CD8-positive, alpha-beta memory T cell (primary cell): ENCODE measurements around the gene KNDC1. TPM values are rescaled to one million over a fixed set of nuclear protein-coding genes. Genes with fewer than 3 reads are reported as not detected.

ENCODE experiments used
- CTCF ChIA-PET: fragments of 350-600 bp; sonication (Branson Sonifier 250); formaldehyde crosslinking; loops from one replicate; lab custom pipeline; 2021; ENCODE audit warnings: antibody characterized with exemption; lab: Charles Lee
- POLR2A ChIA-PET: fragments of 350-600 bp; sonication (Branson Sonifier 250); formaldehyde crosslinking; loops from one replicate; lab custom pipeline; 2021; ENCODE audit warnings: antibody characterized with exemption; lab: Charles Lee
- DNase-seq, 5 donors: peaks; one replicate each; pipeline versions ENCODE4 v3.0.0 to v3.0.0-alpha.2; 2020 to 2022; ENCODE audit warnings: mixed read lengths in 1 of 5
- H3K27ac ChIP-seq: one replicate; pipeline ENCODE4 v1.7.0; 2013; ENCODE audit warnings: low read depth, mild to moderate bottlenecking, low read length, moderate library complexity
- H3K27me3 ChIP-seq: 2 replicates; pipeline ENCODE4 v1.7.0; 2013; ENCODE audit warnings: low read length, mild to moderate bottlenecking; ENCODE audit not compliant: insufficient read depth, poor library complexity, severe bottlenecking
- H3K36me3 ChIP-seq: 2 replicates; pipeline ENCODE4 v1.7.0; 2013; ENCODE audit warnings: mild to moderate bottlenecking, low read length, moderate library complexity; ENCODE audit not compliant: insufficient read depth
- H3K4me1 ChIP-seq: 2 replicates; pipeline ENCODE4 v1.7.0; 2013; ENCODE audit warnings: mild to moderate bottlenecking, low read length, moderate library complexity; ENCODE audit not compliant: insufficient read depth
- H3K4me3 ChIP-seq: 2 replicates; pipeline ENCODE4 v1.7.0; 2013; ENCODE audit warnings: mild to moderate bottlenecking, low read length
- H3K9me3 ChIP-seq: 2 replicates; pipeline ENCODE4 v1.7.0; 2013; ENCODE audit warnings: mild to moderate bottlenecking, low read length
- H3K27ac Mint-ChIP-seq, 8 donors: one replicate each; pipeline ENCODE4 v1.8.0; 2020 to 2021; ENCODE audit warnings: mixed read lengths in 8 of 8, mild to moderate bottlenecking in 6 of 8, inconsistent platforms in 3 of 8, moderate library complexity in 3 of 8
- H3K27me3 Mint-ChIP-seq, 2 donors: one replicate each; pipeline ENCODE4 v1.8.0; 2020 to 2021; ENCODE audit warnings: mixed read lengths in 2 of 2, mild to moderate bottlenecking in 1 of 2, moderate library complexity in 1 of 2
- H3K36me3 Mint-ChIP-seq, 3 donors: one replicate each; pipeline ENCODE4 v1.8.0; 2020 to 2021; ENCODE audit warnings: mixed read lengths in 3 of 3, inconsistent platforms in 1 of 3, mild to moderate bottlenecking in 1 of 3
- H3K4me1 Mint-ChIP-seq, 3 donors: one replicate each; pipeline ENCODE4 v1.8.0; 2020 to 2021; ENCODE audit warnings: mixed read lengths in 3 of 3, inconsistent platforms in 1 of 3, mild to moderate bottlenecking in 1 of 3
- H3K4me3 Mint-ChIP-seq, 7 donors: one replicate each; pipeline ENCODE4 v1.8.0; 2020 to 2021; ENCODE audit warnings: mixed read lengths in 7 of 7, mild to moderate bottlenecking in 6 of 7, moderate library complexity in 4 of 7, inconsistent platforms in 2 of 7
- H3K9me3 Mint-ChIP-seq, 5 donors: one replicate each; pipeline ENCODE4 v1.8.0; 2020 to 2022; ENCODE audit warnings: mixed read lengths in 5 of 5, mild to moderate bottlenecking in 3 of 5, moderate library complexity in 2 of 5, inconsistent platforms in 1 of 5
- polyA plus RNA-seq: library from polyadenylated mRNA; unstranded; fragments of 300-500 nt; fragmentation: Illumina TruSeq; gene quantifications from one replicate; pipeline ENCODE4 v1.2.3, GENCODE V29; 2021
- total RNA-seq, 2 experiments: library from RNA; stranded (reverse); gene quantifications; one replicate each; pipeline ENCODE4 v1.2.3, GENCODE V29; 2021

Gene KNDC1
- total and polyA plus RNA-seq, 3 experiments from 2014 or later: 0.05 TPM; not detected in 2

DNA sequence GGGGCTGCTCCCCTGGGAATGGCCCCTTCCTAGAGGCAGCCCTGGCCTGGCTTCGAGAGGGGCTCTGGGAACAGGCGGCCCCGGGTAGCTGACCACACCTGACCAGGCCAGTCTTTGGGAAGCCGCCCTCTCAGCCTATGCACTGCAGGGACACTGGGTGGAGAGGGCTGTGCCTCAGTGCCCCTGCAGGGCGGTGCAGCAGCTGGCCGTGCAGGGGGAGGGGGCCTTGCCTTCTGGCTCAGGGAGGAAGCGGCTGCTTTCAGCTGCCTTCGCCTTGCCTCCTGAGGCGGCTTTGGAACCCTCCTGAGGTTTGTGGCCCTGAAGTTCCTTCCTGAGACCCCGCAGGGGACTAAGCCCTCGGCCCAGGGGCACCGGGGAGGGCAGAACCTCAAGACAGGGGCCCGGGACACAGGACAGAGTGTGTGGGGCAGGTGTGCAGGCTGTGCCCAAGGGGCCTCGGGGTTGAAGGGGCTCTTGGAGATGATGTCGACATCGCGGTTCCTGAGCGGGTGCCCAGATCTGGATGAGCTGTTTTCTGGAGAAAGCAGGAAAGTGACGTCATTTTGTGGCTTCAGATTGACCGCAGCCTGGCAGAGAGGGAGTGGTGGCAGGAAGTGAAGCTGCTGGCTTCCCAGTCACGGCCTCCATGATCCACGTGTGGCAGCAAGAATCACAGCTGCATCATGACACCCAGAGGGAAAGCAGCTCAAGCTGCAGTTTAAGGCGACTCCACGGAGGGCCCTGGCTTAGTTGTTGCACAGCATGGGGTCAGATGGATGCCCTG, 99.0 kb downstream of the KNDC1 start:
- Mint-ChIP-seq H3K27me3 (peaks cover 0 to 2% of the 10 kb centered on the region in 2 donors), H3K4me1 (peaks cover 44 to 64% (median 58%) of the 10 kb centered on the region in 3 donors), H3K4me3 (peak overlapping the region; percentile 56 to 92 (median 80)), H3K27ac (peak overlapping the region; percentile 87 to 99 (median 97)), H3K9me3 (no peaks in the 10 kb centered on the region), H3K36me3 (peaks cover 0 to 3% (median 0%) of the 10 kb centered on the region in 3 donors)
- DNase-seq: peak; percentile 67 to 88 (median 70)
- POLR2A ChIA-PET: interaction anchor here (2.1 to 3.7 kb wide), 2 partner anchors 16 to 19 kb away, joined by 8 to 15 read pairs; no protein-coding TSS in a partner anchor
- peak overlapping the region; percentile 26 for H3K4me3 ChIP-seq
- H3K4me1 ChIP-seq: peaks cover 66% of the 10 kb centered on the region
- H3K9me3 ChIP-seq: no peaks in the 10 kb centered on the region
- no peaks in the 10 kb centered on the region for H3K36me3 ChIP-seq
- H3K27me3 ChIP-seq: no peaks in the 10 kb centered on the region
- CTCF ChIA-PET: interaction anchor here (0.9 to 2.7 kb wide), 6 partner anchors 12 to 49 kb away, joined by 3 to 13 read pairs (median 6); no protein-coding TSS in a partner anchor
- peak overlapping the region; percentile 59 for H3K27ac ChIP-seq

DNA sequence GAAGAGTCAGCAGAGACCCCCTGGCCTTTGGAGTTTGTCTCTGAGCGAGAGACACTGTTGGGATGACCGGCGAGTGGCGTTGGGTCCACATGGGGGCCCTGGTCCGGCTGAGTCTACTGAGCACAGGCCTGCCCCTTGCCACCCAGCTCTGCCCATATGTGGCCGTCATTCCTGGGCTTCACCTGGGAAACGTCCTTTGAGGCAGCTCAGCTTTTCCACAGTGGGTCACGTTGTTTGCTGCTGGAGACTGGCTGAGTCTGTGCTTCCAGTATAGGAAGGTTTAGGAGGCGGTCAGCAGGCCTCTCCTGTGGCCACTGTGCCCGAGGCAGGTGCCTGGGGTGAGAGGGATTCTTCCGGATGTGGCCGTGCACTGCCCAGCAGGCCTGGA, 99.6 kb downstream of the KNDC1 start:
- H3K27me3 Mint-ChIP-seq: peaks cover 0 to 2% of the 10 kb centered on the region in 2 donors
- peak overlapping the region; percentile 87 to 99 (median 97) for H3K27ac Mint-ChIP-seq
- CTCF ChIA-PET: interaction anchor here (0.9 to 2.7 kb wide), 3 partner anchors 16 to 19 kb away, joined by 3 to 13 read pairs (median 4); no protein-coding TSS in a partner anchor
- Histone ChIP-seq H3K4me1 (peaks cover 72% of the 10 kb centered on the region), H3K9me3 (no peaks in the 10 kb centered on the region), H3K27me3 (no peaks in the 10 kb centered on the region), H3K27ac (peak overlapping the region; percentile 27), H3K36me3 (no peaks in the 10 kb centered on the region), H3K4me3 (no peak overlapping the region)
- no peak for DNase-seq
- peak overlapping the region; percentile 56 to 92 (median 80) for H3K4me3 Mint-ChIP-seq
- POLR2A ChIA-PET: interaction anchor here (2.1 to 3.7 kb wide), 2 partner anchors 15 to 18 kb away, joined by 8 to 15 read pairs; no protein-coding TSS in a partner anchor
- peaks cover 50 to 70% (median 64%) of the 10 kb centered on the region in 3 donors for H3K4me1 Mint-ChIP-seq
- H3K36me3 Mint-ChIP-seq: peaks cover 0 to 3% (median 0%) of the 10 kb centered on the region in 3 donors
- no peaks in the 10 kb centered on the region for H3K9me3 Mint-ChIP-seq

DNA sequence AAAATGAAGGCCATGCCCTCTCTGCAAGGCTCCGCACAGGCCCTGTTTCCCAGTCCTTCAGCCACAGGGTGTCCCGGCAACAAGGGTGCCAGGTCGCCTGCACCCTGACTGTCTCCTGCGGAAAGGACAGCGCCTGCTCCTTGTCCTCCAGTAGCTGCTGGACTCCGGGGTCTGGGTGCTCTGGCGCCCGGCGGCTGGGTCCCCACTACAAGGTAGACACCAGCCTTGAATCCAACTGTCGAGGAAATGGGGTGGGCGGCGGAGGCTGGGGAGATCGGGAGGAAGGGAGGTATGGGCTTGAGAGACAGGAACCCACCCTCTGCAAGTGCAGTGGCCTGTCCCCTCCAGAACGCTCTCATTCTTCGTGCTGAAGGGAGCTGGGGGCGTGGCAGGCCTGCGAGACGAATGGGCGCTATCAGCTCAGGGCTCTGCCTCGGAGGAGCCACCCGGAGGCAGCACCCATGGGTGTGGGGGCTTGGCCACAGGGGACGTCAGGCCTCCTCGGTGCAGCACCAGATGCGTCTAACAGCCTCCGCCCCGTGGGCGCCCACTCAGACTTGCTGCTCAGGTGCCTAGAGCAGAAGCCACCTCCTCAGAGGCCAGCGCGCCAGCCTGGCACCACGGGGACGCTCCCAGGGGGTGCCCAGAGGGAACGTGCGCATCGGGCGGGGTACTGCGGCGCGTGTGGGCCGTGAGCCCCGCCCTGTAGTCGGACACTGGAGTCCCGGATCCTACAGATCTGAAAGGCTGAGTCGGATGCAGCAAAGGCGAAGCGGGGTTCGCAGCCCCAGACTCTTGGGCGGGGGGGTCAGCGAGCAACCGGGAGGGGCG, 101.1 kb downstream of the KNDC1 start:
- Mint-ChIP-seq H3K27me3 (peaks cover 0 to 2% of the 10 kb centered on the region in 2 donors), H3K36me3 (peaks cover 0 to 9% (median 0%) of the 10 kb centered on the region in 3 donors), H3K27ac (peak overlapping the region; percentile 88 to 99 (median 96)), H3K9me3 (no peaks in the 10 kb centered on the region), H3K4me3 (peak overlapping the region; percentile 49 to 92 (median 77)), H3K4me1 (peaks cover 57 to 84% (median 76%) of the 10 kb centered on the region in 3 donors)
- H3K4me1 ChIP-seq: peaks cover 79% of the 10 kb centered on the region
- peak overlapping the region; percentile 45 for H3K4me3 ChIP-seq
- H3K27ac ChIP-seq: peak overlapping the region; percentile 69
- no peaks in the 10 kb centered on the region for H3K36me3 ChIP-seq
- ChIA-PET POLR2A (interaction anchor here (0.6 to 3.7 kb wide), 2 partner anchors 15 to 17 kb away, joined by 4 to 15 read pairs; partner anchors contain the start of gene ADAM8), CTCF (interaction anchor here (2.0 kb wide), 1 partner anchor 18 kb away, joined by 6 read pairs; no protein-coding TSS in a partner anchor)
- no peaks in the 10 kb centered on the region for H3K9me3 ChIP-seq
- peak; percentile 62 to 89 (median 76) for DNase-seq
- no peaks in the 10 kb centered on the region for H3K27me3 ChIP-seq

DNA sequence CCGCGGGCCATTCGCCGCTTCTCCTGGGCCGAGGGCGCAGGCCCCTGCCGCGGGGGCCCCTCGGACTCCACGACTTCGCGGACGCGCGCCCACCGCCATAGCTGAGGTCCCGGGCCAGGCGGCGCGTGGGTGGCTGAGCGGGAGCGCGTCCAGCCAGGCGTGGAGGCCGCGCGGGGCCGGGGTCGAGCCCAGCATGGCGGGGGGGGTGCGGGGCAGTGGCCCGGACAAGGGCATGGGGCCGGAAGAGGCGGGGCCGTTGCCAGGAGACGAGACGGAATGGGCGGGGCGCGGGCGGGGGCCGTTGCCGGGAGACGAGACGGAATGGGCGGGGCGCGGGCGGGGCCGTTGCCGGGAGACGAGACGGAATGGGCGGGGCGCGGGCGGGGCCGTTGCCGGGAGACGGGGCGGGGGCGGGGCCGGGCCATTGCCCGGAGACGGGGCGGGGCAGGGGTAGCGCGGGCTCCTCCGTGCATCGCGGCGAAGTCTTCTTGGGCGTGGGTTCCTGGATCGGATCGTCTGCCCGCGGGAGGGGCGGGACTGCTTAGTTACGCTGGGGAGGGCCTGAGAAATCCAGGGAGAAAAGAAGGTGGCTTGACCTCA, 101.8 kb downstream of the KNDC1 start:
- Histone ChIP-seq H3K4me3 (peak overlapping the region; percentile 45), H3K4me1 (peaks cover 78% of the 10 kb centered on the region), H3K27ac (peak overlapping the region; percentile 69), H3K27me3 (no peaks in the 10 kb centered on the region), H3K36me3 (no peaks in the 10 kb centered on the region), H3K9me3 (no peaks in the 10 kb centered on the region)
- peaks cover 0 to 9% (median 0%) of the 10 kb centered on the region in 3 donors for H3K36me3 Mint-ChIP-seq
- no peaks in the 10 kb centered on the region for H3K9me3 Mint-ChIP-seq
- H3K27ac Mint-ChIP-seq: peak overlapping the region; percentile 76 to 99 (median 91)
- peaks cover 57 to 84% (median 76%) of the 10 kb centered on the region in 3 donors for H3K4me1 Mint-ChIP-seq
- DNase-seq: peak; percentile 75 to 91 (median 82)
- peak overlapping the region; percentile 73 to 92 (median 79) for H3K4me3 Mint-ChIP-seq
- ChIA-PET CTCF (interaction anchor here (1.1 to 2.0 kb wide), 5 partner anchors 13 to 68 kb away, joined by 3 to 6 read pairs (median 5); no protein-coding TSS in a partner anchor), POLR2A (interaction anchor here (1.3 to 3.7 kb wide), 2 partner anchors 16 kb away, joined by 7 to 15 read pairs; no protein-coding TSS in a partner anchor)
- peaks cover 0 to 2% of the 10 kb centered on the region in 2 donors for H3K27me3 Mint-ChIP-seq

- H3K27ac ChIP-seq: peak overlapping the region; percentile 9
- POLR2A ChIA-PET: interaction anchor here (1.3 kb wide), 1 partner anchor 16 kb away, joined by 7 read pairs; no protein-coding TSS in a partner anchor
- peaks cover 50 to 76% (median 68%) of the 10 kb centered on the region in 3 donors for H3K4me1 Mint-ChIP-seq
Observed at GRCh38 chr10:133262696-133263095, 102.7 kb downstream of the KNDC1 start.

GRCh38 chr10:133263674-133264073, 103.7 kb downstream of the KNDC1 start:
- no peak overlapping the region for H3K27ac ChIP-seq
- Mint-ChIP-seq H3K36me3 (peaks cover 0 to 14% (median 0%) of the 10 kb centered on the region in 3 donors), H3K27me3 (peaks cover 0 to 2% of the 10 kb centered on the region in 2 donors), H3K9me3 (no peaks in the 10 kb centered on the region), H3K4me3 (peak overlapping the region in 3 of 7 donors; percentile 31 to 71 (median 45)), H3K27ac (peak overlapping the region in 7 of 8 donors; percentile 51 to 99 (median 88)), H3K4me1 (peaks cover 45 to 67% (median 63%) of the 10 kb centered on the region in 3 donors)
- peaks cover 60% of the 10 kb centered on the region for H3K4me1 ChIP-seq
- ChIA-PET CTCF (interaction anchor here (0.7 to 1.5 kb wide), 5 partner anchors 11 to 65 kb away, joined by 3 to 10 read pairs (median 5); no protein-coding TSS in a partner anchor), POLR2A (interaction anchor here (1.0 to 1.8 kb wide), 2 partner anchors 12 to 14 kb away, joined by 7 to 9 read pairs; partner anchors contain the start of gene ADAM8)
- H3K36me3 ChIP-seq: no peaks in the 10 kb centered on the region
- no peaks in the 10 kb centered on the region for H3K9me3 ChIP-seq
- H3K27me3 ChIP-seq: no peaks in the 10 kb centered on the region
- H3K4me3 ChIP-seq: no peak overlapping the region
- DNase-seq: no peak

More at GRCh38 chr10:133262696-133263095, 102.7 kb downstream of the KNDC1 start:
- Mint-ChIP-seq H3K27ac (peak overlapping the region; percentile 50 to 99 (median 91)), H3K9me3 (no peaks in the 10 kb centered on the region), H3K36me3 (peaks cover 0 to 11% (median 0%) of the 10 kb centered on the region in 3 donors), H3K27me3 (peaks cover 0 to 2% of the 10 kb centered on the region in 2 donors), H3K4me3 (peak overlapping the region in 6 of 7 donors; percentile 73 to 89 (median 79))
- Histone ChIP-seq H3K36me3 (no peaks in the 10 kb centered on the region), H3K4me1 (peaks cover 70% of the 10 kb centered on the region), H3K9me3 (no peaks in the 10 kb centered on the region), H3K27me3 (no peaks in the 10 kb centered on the region), H3K4me3 (no peak overlapping the region)
- CTCF ChIA-PET: interaction anchor here (1.1 to 1.7 kb wide), 4 partner anchors 12 to 67 kb away, joined by 3 to 6 read pairs (median 4); no protein-coding TSS in a partner anchor
- no peak for DNase-seq
